Uterus (tissue), 2 donors: ENCODE measurements around the gene SALL3.

Experiments
- CTCF ChIP-seq, 4 experiments: fragments of 200-600 bp in 2 of 4; fragments of 450-650 bp in 2 of 4; sonication (generic) in 2 of 4; IDR thresholded peaks; one replicate each; pipeline ENCODE4 v1.5.1; 2016 to 2019; ENCODE audit warnings: antibody characterized with exemption in 4 of 4, mild to moderate bottlenecking in 2 of 4, moderate library complexity in 1 of 4
- POLR2A ChIP-seq, 2 donors: fragments of 450-650 bp; IDR thresholded peaks; one replicate each; pipeline ENCODE4 v1.6.1; 2016; ENCODE audit warnings: antibody characterized with exemption in 2 of 2, mild to moderate bottlenecking in 1 of 2, moderate library complexity in 1 of 2

- no peak for TF ChIP-seq CTCF (IDR thresholded peaks at IDR 0.05)
- no peak for TF ChIP-seq POLR2A (IDR thresholded peaks at IDR 0.05)
These were observed 13.5 kb upstream of the SALL3 start for GRCh38 chr18:78965917-78966792.
